ENCODE data around the gene ODC1. TPM values are rescaled to one million over a fixed set of nuclear protein-coding genes. Genes with fewer than 3 reads are reported as not detected.
A peak's percentile ranks its signal among the peaks of the same experiment; 100 is the strongest.

The ODC1 gene
- total RNA-seq, 1 donor from 2014 or later: 34.9 TPM

DNA sequence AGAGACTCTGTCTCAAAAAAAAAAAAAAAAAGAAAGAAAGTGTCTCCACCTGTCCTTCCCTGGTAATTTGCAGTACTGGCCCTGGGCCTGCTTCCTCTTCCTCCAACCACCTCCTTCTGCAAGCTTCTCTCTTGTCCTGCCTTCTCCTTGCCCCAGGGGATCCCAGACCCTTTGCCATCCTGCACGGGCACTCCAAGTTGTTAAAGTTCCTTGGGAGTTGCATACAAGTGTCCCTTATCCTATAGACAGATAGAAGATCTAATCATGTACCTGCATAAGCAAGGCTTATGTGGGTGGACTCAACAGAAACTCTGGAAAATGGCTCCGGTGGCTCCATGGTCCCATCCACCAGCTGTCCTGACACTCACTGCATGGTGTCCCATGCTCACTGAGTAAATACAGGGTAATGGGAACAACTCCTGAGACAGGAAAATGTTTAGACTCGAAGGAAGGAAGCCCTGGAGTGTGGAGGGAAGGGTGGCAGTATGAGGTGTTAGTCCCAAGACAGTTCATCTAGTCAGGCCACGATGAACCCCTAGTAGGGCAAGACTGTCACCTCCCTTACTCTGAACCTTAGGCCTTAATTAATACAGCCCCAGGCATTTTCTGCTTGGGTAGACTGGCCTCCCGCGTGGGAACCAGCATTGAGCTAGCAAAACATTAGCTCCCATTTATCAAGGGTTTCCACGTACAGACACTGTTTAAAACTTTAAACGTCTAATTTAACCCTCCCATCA is 17.1 kb downstream of the ODC1 start:
- TF ChIP-seq, protein P1, sequence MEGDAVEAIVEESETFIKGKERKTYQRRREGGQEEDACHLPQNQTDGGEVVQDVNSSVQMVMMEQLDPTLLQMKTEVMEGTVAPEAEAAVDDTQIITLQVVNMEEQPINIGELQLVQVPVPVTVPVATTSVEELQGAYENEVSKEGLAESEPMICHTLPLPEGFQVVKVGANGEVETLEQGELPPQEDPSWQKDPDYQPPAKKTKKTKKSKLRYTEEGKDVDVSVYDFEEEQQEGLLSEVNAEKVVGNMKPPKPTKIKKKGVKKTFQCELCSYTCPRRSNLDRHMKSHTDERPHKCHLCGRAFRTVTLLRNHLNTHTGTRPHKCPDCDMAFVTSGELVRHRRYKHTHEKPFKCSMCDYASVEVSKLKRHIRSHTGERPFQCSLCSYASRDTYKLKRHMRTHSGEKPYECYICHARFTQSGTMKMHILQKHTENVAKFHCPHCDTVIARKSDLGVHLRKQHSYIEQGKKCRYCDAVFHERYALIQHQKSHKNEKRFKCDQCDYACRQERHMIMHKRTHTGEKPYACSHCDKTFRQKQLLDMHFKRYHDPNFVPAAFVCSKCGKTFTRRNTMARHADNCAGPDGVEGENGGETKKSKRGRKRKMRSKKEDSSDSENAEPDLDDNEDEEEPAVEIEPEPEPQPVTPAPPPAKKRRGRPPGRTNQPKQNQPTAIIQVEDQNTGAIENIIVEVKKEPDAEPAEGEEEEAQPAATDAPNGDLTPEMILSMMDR (IDR thresholded peaks at IDR 0.05): no peak
- TF ChIP-seq POLR2A (IDR thresholded peaks at IDR 0.05) (no peak), POLR2AphosphoS5 (IDR thresholded peaks at IDR 0.05; ENCODE audit: insufficient read depth in 1 of 2, low read depth in 1 of 2) (no peak)
- no peak overlapping the region for H3K4me3 ChIP-seq
- H3K27me3 ChIP-seq: no peaks in the 10 kb centered on the region
- no peaks in the 10 kb centered on the region for H3K9me3 ChIP-seq
- H3K4me1 ChIP-seq: peaks cover 18% of the 10 kb centered on the region
- H3K27ac ChIP-seq: no peak overlapping the region
- peaks cover 0 to 8% of the 10 kb centered on the region in 2 donors for H3K36me3 ChIP-seq
- DNase-seq (ENCODE audit: extremely low spot score in 2 of 2): no peak
- intact Hi-C loops (cut with DNase I): no loop called here

DNA sequence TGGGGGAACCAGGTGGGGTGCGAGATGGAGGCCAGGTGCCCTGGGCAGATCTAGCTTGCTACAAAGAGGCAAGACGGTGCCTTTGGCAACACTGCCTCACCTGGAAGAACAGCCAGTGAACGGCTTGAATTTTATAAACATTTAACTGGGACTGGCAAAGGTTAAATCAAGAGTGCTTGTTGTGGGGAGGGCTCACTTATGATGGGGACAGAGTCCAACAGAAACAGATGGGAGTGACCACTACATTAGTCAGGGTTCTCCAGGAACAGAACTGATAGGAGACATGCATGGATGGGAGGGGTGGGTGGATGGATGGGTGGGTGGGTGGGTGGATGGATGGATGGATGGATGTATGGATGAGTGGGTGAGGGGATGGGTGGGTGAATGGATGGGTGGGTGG is 19.2 kb downstream of the ODC1 start:
- Histone ChIP-seq H3K36me3 (peaks cover 0 to 8% of the 10 kb centered on the region in 2 donors), H3K4me1 (peaks cover 20% of the 10 kb centered on the region), H3K27ac (no peak overlapping the region), H3K27me3 (no peaks in the 10 kb centered on the region), H3K4me3 (no peak overlapping the region), H3K9me3 (no peaks in the 10 kb centered on the region)
- no peak for DNase-seq (ENCODE audit: extremely low spot score in 2 of 2)
- intact Hi-C loops (cut with DNase I): no loop called here
- no peak for TF ChIP-seq POLR2A (IDR thresholded peaks at IDR 0.05)
- TF ChIP-seq POLR2AphosphoS5 (IDR thresholded peaks at IDR 0.05; ENCODE audit: insufficient read depth in 1 of 2, low read depth in 1 of 2): no peak
- TF ChIP-seq, protein P1 (IDR thresholded peaks at IDR 0.05): no peak

DNA sequence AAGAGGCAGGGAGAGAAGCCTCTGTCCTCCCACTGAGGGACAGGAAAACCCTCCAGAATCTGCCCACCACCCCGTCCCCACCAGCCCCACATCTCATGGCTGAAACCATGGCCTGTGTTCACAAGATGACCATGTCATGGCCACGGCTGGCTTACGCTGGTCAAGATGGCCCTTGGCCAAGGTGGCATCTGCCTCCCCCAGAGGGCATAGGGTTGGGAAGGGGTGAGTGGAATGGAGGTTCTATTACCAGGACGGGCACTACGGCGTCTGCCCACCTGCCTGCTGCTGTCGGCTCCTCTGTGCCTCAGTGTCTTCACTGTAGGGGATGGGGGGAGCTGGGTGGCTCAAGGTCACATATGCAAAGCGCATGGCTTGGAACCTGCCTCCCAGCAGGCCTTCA is 19.8 kb downstream of the ODC1 start:
- peak overlapping the region; percentile 31 for H3K27ac ChIP-seq
- TF ChIP-seq POLR2A (IDR thresholded peaks at IDR 0.05): no peak
- TF ChIP-seq, protein P1 (IDR thresholded peaks at IDR 0.05): no peak
- H3K4me1 ChIP-seq: peaks cover 20% of the 10 kb centered on the region
- no peaks in the 10 kb centered on the region for H3K27me3 ChIP-seq
- intact Hi-C loops (cut with DNase I): no loop called here
- H3K9me3 ChIP-seq: no peaks in the 10 kb centered on the region
- no peak overlapping the region for H3K4me3 ChIP-seq
- DNase-seq (ENCODE audit: extremely low spot score in 2 of 2): no peak
- peaks cover 0 to 8% of the 10 kb centered on the region in 2 donors for H3K36me3 ChIP-seq

DNA sequence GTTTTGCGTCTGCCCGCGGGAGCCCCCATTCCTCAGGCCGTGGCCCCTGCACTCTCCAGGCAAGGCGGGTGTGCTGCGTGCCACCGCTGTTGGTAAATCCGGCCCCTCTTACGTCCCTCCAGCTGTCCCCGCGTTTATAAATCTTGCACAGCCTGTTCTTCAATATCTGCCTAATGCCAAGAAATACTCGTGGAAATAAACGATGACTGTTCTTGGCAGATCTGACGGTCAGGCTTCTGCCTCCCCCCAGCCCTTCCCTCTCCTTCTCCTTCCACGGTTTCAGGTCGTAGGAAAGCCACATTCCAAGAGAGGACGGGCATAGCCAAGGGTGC is 20.5 kb downstream of the ODC1 start:
- intact Hi-C loops (cut with DNase I): no loop called here
- peak overlapping the region; percentile 31 for H3K27ac ChIP-seq
- no peak for DNase-seq (ENCODE audit: extremely low spot score in 2 of 2)
- H3K27me3 ChIP-seq: no peaks in the 10 kb centered on the region
- H3K4me3 ChIP-seq: no peak overlapping the region
- TF ChIP-seq POLR2AphosphoS5 (IDR thresholded peaks at IDR 0.05; ENCODE audit: insufficient read depth in 1 of 2, low read depth in 1 of 2) (peak in 1 of 2 donors; percentile 29), POLR2A (IDR thresholded peaks at IDR 0.05) (no peak)
- H3K36me3 ChIP-seq: peaks cover 0 to 8% of the 10 kb centered on the region in 2 donors
- no peaks in the 10 kb centered on the region for H3K9me3 ChIP-seq
- peaks cover 15% of the 10 kb centered on the region for H3K4me1 ChIP-seq

DNA sequence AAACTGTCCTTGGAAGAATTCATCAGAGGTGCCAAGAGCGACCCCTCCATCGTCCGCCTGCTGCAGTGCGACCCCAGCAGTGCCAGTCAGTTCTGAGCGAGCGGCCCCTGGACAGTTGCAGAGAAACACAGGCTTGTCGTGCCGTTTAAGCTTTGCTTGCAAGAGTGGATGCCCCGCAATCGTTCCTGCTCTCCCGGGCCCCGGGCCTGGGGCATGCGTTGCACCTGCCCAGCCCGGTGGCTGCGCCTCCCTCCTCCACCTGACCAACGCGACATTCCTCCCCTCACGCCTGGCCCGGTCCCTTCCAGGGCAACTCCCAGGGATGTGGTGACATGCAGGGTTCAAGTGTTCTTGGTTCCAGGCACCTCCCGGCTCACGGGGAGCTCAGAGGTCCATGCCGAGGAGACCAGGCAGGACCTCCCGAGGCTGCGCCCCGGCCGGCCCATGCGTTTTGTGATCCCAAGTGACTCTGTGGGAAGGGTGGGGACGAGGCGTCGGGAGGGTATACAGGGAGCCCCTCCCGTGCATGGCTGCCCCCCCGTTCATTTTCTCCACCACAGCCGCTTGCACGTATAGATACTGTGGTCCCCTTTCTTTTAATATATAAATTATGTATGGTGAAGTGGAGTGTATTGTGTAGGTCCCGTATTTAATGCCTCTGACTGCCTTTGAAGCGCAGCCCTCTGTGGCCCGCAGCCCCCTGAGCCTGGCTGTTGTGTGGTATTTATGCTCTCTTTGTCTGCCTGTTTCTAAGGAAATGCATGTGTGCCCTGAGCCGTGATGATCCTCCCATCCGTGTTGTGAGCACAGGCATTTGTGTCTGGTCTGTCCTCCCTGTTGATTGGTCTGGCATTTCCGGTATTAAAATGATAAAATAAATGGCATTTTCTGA is 21.2 kb downstream of the ODC1 start:
- peaks cover 11% of the 10 kb centered on the region for H3K4me1 ChIP-seq
- no peaks in the 10 kb centered on the region for H3K27me3 ChIP-seq
- no peak overlapping the region for H3K4me3 ChIP-seq
- DNase-seq (ENCODE audit: extremely low spot score in 2 of 2): no peak
- TF ChIP-seq, protein P1 (IDR thresholded peaks at IDR 0.05): no peak
- TF ChIP-seq POLR2A (IDR thresholded peaks at IDR 0.05): no peak
- no peak for TF ChIP-seq POLR2AphosphoS5 (IDR thresholded peaks at IDR 0.05; ENCODE audit: insufficient read depth in 1 of 2, low read depth in 1 of 2)
- intact Hi-C loops (cut with DNase I): no loop called here
- peaks cover 0 to 8% of the 10 kb centered on the region in 2 donors for H3K36me3 ChIP-seq
- peak overlapping the region; percentile 31 for H3K27ac ChIP-seq
- H3K9me3 ChIP-seq: no peaks in the 10 kb centered on the region
